GM13977 (cell line): Measurements from ENCODE around the gene HCAR2.
"Not testable (repeated sequence)": the region's sequence is repeated elsewhere in the genome, so short reads cannot be mapped to it uniquely, and the experiment has no call there.

ENCODE experiments used
- DNase-seq: peaks from one replicate; pipeline ENCODE4 v3.0.0; 2012; ENCODE audit warnings: low spot score
- CTCF ChIP-seq: IDR thresholded peaks from 2 replicates; pipeline ENCODE4 v1.5.1; 2012; ENCODE audit warnings: mild to moderate bottlenecking, control low read depth; ENCODE audit not compliant: insufficient read depth; ENCODE audit errors: extremely low read depth, missing control alignments
- in situ Hi-C: fragments of 300-500 bp; cut with MboI; formaldehyde crosslinking; loops from one replicate; pipeline ENCODE4 v1.12.0; 2022; ENCODE audit warnings: low sequenced_read_pairs, low pct_unique_long_range_greater_than_20kb, mixed read lengths, inconsistent platforms; ENCODE audit not compliant: unreplicated experiment

Gene HCAR2

GRCh38 chr12:122665349-122665748, 37.8 kb downstream of the HCAR2 start:
- DNase-seq = no peak
- in situ Hi-C loops = no loop called here
- no peak for TF ChIP-seq CTCF

GRCh38 chr12:122661938-122662337, 41.2 kb downstream of the HCAR2 start:
- TF ChIP-seq CTCF = no peak
- DNase-seq = no peak
- in situ Hi-C loops = no loop called here

- DNase-seq = no peak
- in situ Hi-C loops = no loop called here
- no peak for TF ChIP-seq CTCF
Observed at GRCh38 chr12:122661246-122661645, 41.9 kb downstream of the HCAR2 start.

- no peak for TF ChIP-seq CTCF
- in situ Hi-C loops = no loop called here
- no peak for DNase-seq
Observed at GRCh38 chr12:122659579-122659978, 43.6 kb downstream of the HCAR2 start.

- DNase-seq = no peak
- no peak for TF ChIP-seq CTCF
- in situ Hi-C loops = no loop called here
Observed at GRCh38 chr12:122656298-122656697, 46.9 kb downstream of the HCAR2 start.

- in situ Hi-C loops, DNase-seq: not testable (repeated sequence)
Observed at GRCh38 chr12:122653291-122653690, 49.9 kb downstream of the HCAR2 start.

- no peak for DNase-seq
- in situ Hi-C loops = no loop called here
- no peak for TF ChIP-seq CTCF
Observed at GRCh38 chr12:122651520-122652224, 51.5 kb downstream of the HCAR2 start.
